CD4-positive, alpha-beta T cell treated with Interleukin-4 for 1 hour (primary cell): ENCODE measurements around the gene PIGO.

Experiments used
- DNase-seq, 2 donors: peaks; one replicate each; pipeline ENCODE4 v3.0.0-alpha.2; 2020 to 2022

PIGO gene

DNA sequence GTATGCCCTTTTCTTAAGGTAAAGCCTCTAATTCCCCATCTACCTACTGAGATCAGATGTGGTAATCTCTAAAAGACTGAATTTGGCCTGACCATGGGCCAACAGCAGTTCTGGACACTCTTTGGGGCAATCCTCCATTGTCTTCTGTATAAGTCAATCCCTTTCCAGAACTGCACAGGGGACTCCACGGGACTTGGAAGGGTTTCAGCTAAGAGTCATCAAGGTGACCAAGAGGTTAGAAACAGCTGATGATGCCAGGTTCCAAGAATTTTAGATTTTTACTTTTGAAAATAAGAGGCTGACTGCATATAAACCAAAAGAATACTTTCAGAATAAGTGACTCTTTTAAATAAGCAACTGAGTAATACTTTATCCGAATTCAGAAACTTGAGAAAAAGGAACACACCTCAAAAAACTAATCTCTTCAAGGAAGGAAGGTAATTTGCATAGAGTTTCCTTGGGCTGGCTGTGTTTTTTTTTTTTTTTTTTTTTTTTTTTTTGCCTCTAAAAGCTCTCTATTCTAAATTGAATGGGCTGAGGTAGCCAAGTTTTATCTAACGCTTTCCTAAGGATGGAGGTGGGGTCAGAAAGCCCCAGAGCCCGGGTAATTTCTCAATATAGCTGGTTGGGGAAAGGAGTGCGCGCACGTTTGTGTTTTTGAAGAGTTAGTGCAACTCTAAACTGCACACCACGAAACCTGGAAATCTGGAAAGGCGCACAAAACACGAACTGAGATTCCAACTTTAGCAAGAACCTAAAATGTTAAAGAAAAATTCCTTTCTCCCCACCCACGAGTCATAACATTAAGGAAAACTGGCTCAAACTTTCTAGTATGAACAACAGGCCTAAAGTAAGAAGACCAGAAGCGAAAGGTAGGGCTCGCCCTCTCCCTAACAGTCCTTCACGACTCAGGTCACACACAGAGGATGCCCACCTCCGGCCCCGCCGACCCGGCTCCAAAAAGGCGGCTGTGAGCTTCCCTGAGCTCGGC lies 25.3 kb downstream of the PIGO start:
- DNase-seq = no peak

DNA sequence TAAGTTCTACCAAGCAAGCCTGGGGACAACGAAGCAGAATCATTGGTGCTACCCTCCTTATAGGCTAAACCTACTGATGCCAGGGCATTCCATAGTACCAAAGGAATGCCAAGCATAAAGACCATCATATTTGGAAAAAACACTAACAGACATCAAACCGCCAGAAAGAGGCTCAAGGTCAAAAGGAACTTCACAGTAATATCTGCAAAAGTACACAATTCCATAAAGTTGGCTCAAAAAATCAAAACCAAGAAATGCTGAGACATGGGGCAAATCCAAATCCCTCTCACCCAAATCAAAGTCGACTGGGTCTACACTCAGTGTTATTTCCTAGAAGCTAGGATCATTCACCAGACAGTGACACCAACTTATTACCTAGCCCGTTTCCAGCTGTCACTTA lies 27.4 kb downstream of the PIGO start:
- no peak for DNase-seq

DNA sequence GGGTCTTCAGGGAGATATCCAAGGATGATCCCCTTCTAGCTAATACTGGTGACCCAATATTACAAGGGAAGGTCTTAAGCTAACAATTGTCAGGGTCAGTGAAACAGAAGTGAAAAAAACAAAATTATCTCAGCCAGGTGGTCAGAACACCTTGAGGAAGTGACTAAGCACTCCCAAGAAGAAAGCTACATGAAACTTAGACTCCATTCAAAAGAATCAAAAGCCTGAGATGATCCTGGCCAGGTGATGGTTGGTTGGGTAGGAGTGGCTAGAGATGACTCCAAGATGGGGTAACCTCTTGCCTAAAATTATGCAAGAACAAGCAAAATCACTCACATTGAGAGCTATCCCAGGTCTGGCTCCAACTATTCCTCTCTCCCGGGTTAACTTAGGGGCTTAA lies 29.3 kb downstream of the PIGO start:
- no peak for DNase-seq

DNA sequence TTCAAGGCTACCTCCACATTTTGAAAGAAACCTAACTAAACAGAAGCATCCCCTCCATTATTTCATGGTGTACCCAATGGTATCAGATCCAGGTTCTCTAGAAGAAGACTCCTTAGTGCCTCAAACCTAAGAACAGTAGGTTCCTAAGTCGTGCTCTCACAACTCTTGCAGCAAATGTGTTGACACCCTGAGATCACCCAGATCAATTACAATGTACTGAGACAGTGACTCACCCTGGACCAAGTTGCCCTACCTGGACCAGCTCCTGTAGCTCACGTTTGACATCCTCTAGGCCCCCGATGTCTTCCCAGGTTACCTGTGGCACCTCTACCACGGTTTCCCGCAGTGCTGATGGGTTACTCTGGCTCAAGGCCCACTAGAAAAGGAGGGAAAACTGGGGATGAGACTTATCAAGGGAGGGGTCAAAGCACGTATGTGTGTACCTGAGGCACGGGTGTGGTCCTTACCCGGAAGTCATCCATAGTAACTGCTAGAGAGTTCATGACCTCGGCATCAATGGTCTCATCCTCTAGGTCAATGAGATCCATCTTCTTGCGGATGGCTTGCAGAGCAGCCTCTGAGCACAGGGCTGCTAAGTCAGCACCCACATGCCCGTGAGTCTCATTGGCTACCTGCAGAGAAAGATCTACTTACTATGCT lies 35.7 kb downstream of the PIGO start:
- DNase-seq = no peak

DNA sequence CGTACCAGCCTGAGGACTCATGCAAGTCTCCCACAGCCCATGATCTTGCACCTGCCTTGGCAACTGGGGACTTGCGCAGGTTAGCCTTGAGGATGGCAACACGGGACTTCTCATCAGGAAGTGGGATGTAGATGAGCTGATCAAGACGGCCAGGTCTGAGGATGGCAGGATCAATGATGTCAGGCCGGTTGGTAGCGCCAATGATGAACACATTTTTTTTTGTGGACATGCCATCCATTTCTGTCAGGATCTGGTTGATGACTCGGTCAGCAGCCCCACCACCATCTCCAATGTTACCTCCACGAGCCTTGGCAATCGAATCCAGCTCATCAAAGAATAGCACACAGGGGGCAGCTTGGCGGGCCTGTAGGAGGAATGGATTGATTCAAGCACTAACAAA lies 37.0 kb downstream of the PIGO start:
- no peak for DNase-seq

DNA sequence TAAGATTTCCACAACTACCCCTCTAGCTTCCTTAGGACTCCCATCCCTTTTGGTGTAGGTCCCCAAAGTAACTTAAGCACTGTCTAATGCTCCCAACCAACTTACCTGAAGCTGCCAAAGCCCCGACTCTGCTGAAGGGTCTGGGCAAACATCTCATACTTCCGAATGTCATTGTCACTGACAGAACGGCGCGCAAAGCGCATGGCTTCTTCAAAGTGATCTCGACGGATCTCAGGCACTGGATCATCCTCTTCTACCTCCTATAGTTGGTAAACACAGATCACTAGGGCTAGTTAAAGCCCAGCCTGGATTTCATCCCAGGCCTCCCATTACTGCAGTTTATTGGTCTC lies 39.1 kb downstream of the PIGO start:
- no peak for DNase-seq

DNA sequence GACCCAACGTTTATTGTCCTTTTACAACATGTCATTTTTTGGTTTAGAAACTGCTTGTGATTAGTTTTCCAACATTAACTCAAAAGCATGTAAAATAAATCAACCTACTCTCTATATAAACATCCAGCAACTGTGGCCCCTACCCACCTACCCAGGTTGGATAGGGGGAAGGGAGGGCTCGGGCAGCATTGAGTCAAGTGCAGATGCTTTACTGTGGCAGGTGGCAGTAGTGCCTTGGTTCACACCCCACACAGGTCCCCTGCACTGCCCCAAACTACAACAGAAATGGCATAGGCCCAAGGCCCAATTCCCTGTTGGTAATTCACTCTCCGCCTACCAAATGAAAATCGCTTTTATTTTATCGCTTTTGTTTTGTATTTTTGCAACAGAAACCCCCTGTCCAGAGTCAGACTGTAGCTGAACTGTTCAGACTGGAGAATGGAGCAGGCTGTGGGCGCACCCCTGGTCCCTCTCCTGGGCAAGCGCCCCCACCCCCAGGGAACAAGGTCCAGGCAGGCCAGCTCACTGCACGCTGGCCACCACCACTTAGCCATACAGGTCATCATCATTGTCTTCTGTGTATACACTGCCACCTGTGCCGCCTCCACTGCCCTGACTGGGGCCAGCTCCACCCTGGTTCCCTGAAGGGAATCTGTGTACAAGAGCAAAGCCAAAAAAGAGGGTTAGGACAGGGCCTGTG lies 39.7 kb downstream of the PIGO start:
- no peak for DNase-seq

DNA sequence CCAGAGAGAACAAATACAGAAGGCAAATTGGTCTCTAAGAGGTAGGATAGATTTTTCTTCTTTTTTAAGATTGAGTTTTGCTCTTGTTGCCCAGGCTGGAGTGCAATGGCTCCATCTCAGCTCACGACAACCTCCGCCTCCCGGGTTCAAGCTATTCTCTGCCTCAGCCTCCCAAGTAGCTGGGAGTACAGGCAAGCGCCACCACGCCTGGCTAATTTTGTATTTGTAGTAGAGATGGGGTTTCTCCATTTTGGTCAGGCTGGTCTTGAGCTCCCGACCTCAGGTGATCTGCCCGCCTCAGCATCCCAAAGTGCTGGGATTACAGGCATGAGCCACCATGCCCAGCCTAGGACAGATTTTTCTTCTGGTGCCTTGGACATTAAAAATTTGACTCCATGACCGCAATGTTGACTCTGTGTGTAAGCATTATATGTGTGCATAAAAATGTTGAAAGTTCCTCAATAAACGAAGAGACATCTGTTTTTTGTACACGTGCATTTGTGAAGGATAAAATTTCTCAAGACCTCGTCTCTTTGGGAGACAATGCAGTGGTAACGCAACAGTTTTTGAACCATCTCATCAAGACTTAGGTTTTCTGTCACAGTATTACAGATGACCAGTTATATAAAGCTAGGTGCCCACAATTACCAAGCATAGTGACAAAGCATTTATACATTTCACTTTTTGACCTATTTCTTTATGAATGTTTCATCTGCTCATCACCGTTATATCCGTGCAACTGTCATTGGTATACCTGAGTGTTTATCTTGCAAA lies 41.3 kb downstream of the PIGO start:
- no peak for DNase-seq

DNA sequence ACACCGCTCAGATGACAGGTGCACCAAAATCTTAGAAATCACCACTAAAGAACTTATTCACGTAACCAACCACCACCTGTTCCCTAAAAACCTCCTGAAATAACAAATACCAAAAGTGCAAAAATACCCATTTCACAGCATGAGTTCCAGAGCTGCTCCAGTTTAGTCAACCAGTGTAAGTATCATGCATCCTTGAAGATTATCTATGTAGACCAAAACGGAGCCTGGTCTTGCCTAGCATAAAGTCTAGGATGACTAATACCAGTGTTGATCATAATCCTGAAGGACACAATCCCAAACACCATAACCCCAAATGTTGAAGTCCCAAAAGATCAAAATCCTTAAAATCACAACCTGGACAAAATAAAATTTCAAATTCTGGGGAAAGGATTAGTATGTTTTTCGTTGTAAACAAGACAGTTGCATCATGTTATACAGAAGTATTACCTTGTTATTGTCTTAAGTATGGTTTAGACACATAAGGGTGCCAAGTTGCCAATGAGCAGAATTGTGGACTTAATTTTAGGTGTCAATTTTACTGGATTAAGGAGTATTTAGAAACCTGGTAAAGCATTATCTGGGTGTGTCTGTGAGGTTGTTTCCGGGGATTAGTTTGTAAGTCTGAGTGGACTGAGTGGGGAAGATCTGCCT lies 42.1 kb downstream of the PIGO start:
- DNase-seq = no peak

DNA sequence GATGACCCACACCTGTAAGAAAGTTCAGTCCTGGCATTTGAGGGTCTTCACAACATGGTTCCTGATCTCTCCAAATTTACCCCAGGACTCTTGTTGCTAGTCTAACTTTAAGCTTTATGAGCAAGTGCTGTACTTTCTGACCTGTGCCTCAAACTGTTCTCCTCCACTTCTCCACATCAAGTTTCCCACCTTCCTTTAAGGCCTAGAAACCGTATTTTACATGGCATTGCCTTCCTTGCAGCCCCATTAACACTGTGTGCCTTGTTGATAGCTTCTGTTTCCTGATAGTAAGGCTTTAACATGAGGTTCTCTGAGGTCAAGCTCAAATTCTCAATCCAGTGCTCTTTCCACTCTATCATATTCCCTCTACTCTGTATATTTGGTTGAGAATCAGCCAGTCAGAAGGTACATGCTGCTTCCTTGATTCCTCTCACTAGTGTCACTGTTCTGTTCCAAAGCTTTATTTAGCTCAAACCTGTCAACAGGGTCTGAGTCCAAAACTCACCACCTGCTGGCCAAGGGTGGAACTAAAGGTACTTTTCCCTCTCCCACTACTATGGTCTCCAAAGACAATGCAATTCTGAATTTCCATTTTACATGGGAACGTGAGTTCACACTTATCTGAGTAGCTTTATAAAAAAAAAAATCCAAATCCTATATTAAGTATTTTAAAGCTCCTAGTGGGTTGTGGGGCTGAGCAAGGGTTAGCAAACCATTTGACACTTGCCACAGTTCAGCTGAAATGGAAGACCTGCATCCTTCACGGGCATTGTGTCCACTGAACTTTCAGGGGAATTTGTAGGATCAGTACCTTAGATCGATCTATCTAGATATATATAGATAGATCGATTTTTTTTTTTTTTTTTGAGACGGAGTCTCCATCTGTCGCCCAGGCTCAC lies 45.1 kb downstream of the PIGO start:
- peak; percentile 44 to 57 for DNase-seq

DNA sequence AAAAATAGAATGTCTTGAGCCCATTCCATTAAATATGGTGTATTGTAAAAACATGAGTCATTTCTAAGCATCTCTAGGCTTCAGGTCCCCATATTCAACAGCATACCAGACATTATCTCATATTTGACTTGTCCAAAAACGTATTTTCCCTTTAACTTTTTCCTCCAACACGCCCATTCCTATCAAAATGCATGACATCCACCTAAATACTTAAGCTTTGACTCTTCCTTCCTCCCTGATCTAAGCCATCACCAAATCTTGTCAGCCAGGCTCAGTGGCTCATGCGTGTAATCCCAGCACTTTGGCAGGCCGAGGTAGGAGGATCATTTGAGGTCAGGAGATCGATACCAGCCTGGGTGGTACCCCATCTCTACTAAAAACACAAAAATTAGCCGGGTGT lies 47.9 kb downstream of the PIGO start:
- no peak for DNase-seq

DNA sequence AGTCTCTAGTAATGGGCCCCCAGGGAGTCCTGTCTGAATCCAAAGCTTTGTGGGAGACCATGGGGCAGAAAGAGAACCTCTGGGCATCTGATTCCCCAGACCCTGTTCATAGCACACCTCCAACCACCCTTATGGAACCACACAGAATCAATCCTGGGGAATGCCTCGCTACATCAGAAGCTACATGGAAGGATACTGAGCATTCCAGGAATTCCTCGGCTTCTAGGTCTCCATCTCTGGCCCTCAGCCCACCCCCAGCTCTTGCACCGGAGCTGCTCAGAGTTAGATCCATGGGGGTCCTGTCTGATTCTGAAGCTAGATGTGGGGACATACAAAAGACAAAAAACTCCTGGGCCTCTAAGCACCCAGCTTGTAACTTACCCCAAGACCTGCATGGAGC lies 52.3 kb downstream of the PIGO start:
- no peak for DNase-seq

DNA sequence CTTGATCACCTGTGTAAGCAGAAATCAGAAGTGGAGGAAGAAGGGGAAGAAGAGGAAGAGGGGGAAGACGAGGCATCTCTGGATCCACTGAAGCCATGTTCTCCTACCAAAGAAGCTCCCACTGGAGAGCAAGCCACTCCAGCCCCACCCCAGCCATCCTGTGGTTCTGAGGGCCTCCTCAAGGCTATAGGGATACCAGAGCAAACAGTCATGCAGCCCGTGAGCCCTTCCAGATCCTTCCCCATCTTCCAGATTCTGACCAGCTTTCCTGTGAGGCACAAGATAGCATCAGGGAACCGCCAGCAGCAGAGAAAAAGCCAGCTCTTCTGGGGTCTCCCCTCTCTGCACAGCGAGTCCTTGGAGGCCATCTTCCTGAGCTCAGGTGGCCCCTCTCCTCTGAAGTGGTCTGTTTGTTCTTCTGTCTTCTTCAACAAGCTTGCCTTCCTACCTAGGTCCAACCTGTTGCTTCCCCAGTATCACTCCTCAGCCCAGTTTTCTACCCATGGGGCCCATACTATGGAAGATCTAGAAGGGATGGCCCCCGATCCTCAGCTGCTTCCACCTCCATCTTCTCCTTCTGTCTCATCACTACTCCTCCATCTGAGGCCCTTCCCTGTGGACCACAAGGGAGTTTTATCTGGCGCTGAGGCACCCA lies 53.4 kb downstream of the PIGO start:
- DNase-seq = no peak

DNA sequence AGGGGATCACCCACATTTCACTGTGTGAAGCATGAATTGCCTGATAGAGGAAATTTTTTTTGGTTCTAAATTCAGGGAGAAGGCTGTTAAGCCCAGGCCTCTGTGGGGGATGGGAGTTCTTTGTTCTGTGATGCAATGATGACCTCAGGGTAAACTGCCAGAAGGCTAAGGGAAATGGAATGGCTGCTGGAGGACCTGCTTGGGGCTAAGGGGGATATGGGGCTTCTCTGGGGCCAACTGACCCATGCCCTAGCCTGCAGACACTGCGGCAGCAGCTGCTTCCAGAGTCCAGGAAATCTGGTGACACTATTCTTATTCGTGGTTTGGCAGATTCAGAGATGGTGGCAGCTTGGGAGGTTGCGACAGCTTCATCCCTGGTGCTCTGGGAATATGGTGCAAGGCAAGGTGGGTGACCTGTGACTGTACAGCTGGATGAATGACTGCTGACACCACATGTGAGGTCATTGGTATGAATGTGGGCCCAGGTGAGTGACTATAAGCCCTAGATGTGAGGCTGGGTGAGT lies 54.2 kb downstream of the PIGO start:
- DNase-seq = no peak
